Prostate gland (tissue), 2 donors: ENCODE measurements around the gene AQP1. TPM values are rescaled to one million over a fixed set of nuclear protein-coding genes. Genes with fewer than 3 reads are reported as not detected.
A peak's percentile ranks its signal among the peaks of the same experiment; 100 is the strongest.

Experiments
- DNase-seq: peaks from one replicate; pipeline ENCODE4 v3.0.0-alpha.2; 2019; ENCODE audit warnings: low spot score
- H3K27ac ChIP-seq, 2 donors: fragments of 200-600 bp; sonication (generic); 2 replicates each; pipeline ENCODE4 v1.5.1; 2017 to 2019
- H3K27me3 ChIP-seq: fragments of 200-600 bp; sonication (generic); replicated peaks from 2 replicates; pipeline ENCODE4 v1.5.1; 2019; ENCODE audit not compliant: insufficient read depth
- H3K36me3 ChIP-seq, 2 donors: fragments of 200-600 bp; sonication (generic); 1 replicate in 1 of 2; 2 replicates in 1 of 2; pipeline versions ENCODE4 v1.5.1 to v1.8.1; 2017 to 2019
- H3K4me1 ChIP-seq: fragments of 200-600 bp; sonication (generic); replicated peaks from 2 replicates; pipeline ENCODE4 v1.5.1; 2019
- H3K4me3 ChIP-seq, 2 donors: fragments of 200-600 bp; sonication (generic); 2 replicates each; pipeline ENCODE4 v1.5.1; 2017 to 2019
- H3K9me3 ChIP-seq: fragments of 200-600 bp; sonication (generic); 2 replicates; pipeline ENCODE4 v1.5.1; 2017
- POLR2A ChIP-seq: fragments of 450-650 bp; IDR thresholded peaks from one replicate; pipeline ENCODE4 v1.6.1; 2016; ENCODE audit warnings: antibody characterized with exemption, mild to moderate bottlenecking
- POLR2AphosphoS5 ChIP-seq: sonication (generic); formaldehyde crosslinking; IDR thresholded peaks from one replicate; pipeline ENCODE4 v1.6.1; 2017; ENCODE audit warnings: antibody characterized with exemption
- WGBS: methylation state at CpG from one replicate; pipeline ENCODE4 v1.1.5; 2018; 5-methylcytosine and 5-hydroxymethylcytosine counted together
- intact Hi-C: fragments of 100-400 bp; cut with DNase I; formaldehyde crosslinking; loops from one replicate; pipeline ENCODE4 v1.14.2; 2022
- total RNA-seq, 2 donors: library from RNA; depleted of rRNA; stranded (reverse); fragments of >200 nt; gene quantifications; one replicate each; pipeline ENCODE4 v1.1.0, GENCODE V29; 2016
- TF ChIP-seq, protein P1 (sequence below), 4 experiments: fragments of 200-600 bp in 2 of 4; fragments of 450-650 bp in 2 of 4; sonication (generic) in 2 of 4; IDR thresholded peaks; 1 replicate in 3 of 4; 2 replicates in 1 of 4; pipeline ENCODE4 v1.5.1; 2016 to 2019; ENCODE audit warnings: antibody characterized with exemption in 4 of 4, mild to moderate bottlenecking in 2 of 4, moderate library complexity in 2 of 4

The AQP1 gene
- total RNA-seq, 2 donors from 2014 or later: 89.4 to 117 TPM

DNA sequence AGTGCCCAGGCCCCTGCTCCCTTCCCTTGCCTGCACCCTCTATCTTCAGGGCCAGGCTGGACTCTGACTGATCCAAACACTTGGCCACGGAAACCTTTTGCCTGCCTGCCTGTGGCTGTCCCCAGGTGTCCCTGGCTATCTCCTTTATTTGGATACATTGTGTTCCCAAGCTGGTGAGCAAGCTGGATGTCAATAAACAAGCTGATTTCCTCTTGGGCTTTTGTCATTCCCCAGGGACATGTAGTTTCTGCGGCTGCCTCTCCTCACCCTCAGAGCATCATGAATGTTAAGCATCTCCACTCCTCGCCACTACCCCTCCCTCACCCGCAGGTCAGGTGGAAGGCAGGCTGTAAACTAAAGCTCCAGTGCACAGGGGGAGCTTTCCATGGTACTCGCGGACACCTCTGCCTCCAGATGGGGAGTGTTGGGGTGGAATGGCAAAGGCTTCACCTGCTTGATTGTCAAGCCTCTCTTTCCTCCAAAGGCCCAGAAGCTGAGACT is 59.0 kb downstream of the AQP1 start:
- H3K4me3 ChIP-seq: no peak overlapping the region
- H3K27me3 ChIP-seq: no peaks in the 10 kb centered on the region
- DNase-seq: peak; percentile 56
- H3K4me1 ChIP-seq: peaks cover 14% of the 10 kb centered on the region
- no peaks in the 10 kb centered on the region for H3K9me3 ChIP-seq
- no peaks in the 10 kb centered on the region for H3K36me3 ChIP-seq
- TF ChIP-seq POLR2A (no peak), POLR2AphosphoS5 (peak; percentile 88)
- TF ChIP-seq, protein P1, sequence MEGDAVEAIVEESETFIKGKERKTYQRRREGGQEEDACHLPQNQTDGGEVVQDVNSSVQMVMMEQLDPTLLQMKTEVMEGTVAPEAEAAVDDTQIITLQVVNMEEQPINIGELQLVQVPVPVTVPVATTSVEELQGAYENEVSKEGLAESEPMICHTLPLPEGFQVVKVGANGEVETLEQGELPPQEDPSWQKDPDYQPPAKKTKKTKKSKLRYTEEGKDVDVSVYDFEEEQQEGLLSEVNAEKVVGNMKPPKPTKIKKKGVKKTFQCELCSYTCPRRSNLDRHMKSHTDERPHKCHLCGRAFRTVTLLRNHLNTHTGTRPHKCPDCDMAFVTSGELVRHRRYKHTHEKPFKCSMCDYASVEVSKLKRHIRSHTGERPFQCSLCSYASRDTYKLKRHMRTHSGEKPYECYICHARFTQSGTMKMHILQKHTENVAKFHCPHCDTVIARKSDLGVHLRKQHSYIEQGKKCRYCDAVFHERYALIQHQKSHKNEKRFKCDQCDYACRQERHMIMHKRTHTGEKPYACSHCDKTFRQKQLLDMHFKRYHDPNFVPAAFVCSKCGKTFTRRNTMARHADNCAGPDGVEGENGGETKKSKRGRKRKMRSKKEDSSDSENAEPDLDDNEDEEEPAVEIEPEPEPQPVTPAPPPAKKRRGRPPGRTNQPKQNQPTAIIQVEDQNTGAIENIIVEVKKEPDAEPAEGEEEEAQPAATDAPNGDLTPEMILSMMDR (IDR thresholded peaks at IDR 0.05): no peak
- intact Hi-C loops: no loop called here
- peak overlapping the region; percentile 42 to 65 for H3K27ac ChIP-seq
- 27% methylated on average over 6 of the region's 6 CpGs for WGBS

DNA sequence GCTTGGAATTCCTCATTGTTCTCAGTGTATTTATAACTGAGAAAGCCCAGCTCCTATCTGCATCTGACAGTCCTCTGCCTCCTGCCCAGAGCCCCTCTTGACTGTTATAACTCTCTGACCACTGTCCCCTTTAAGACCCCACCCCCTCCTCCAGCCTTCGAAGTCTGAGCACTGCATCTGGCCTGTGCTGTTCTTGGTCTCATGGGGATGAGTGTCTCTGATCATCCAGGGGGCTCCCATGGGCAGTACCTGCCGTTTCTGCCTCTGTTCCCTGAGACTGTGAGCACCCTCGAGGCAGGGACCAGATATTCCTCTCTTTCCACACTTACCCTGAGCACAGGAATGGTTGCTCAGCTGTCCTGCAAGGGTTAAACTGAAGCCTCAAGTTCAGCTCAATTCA is 59.8 kb downstream of the AQP1 start:
- TF ChIP-seq POLR2AphosphoS5 (no peak), POLR2A (no peak)
- TF ChIP-seq, protein P1 (IDR thresholded peaks at IDR 0.05): no peak
- H3K36me3 ChIP-seq: no peaks in the 10 kb centered on the region
- no peaks in the 10 kb centered on the region for H3K27me3 ChIP-seq
- intact Hi-C loops: no loop called here
- no peak overlapping the region for H3K4me3 ChIP-seq
- 77% methylated on average over 3 of the region's 3 CpGs for WGBS
- no peak for DNase-seq
- H3K4me1 ChIP-seq: peaks cover 14% of the 10 kb centered on the region
- no peaks in the 10 kb centered on the region for H3K9me3 ChIP-seq
- no peak overlapping the region for H3K27ac ChIP-seq

DNA sequence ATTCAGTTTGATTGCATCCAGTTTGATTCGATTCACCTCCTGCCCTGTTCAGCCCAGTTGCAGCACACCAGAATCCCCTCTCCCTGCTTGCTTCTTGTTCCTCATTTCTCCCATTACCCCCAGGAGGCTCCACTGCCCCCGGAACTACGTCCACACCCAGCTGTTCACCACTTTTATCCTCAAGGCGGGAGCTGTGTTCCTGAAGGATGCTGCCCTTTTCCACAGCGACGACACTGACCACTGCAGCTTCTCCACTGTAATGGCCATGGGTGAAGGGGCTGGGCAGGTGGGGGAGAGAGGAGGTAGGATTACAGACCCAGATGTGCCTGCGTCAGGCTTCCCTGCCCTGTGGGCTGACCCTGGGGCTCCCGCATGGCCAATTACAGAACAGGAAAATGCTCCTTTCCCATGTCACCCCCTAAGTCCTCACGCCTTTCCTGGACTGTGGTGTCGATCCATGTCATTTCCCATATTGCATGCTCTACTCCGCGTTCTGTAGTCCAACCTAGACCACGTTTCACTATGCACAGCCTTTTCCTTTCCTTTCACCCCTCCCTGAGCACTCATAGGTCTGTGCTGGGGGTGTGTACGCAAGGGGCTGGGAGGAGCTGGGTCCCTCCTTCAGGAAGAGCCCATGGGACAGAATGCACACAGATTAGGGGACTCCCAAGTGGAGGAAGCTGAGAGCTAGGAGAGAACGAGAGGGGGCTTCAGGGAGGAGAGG is 60.3 kb downstream of the AQP1 start:
- no peak for TF ChIP-seq POLR2AphosphoS5
- no peak for TF ChIP-seq POLR2A
- TF ChIP-seq, protein P1 (IDR thresholded peaks at IDR 0.05): no peak
- 56% methylated on average over 15 of the region's 15 CpGs for WGBS
- no peak overlapping the region for H3K27ac ChIP-seq
- H3K4me1 ChIP-seq: peaks cover 14% of the 10 kb centered on the region
- H3K27me3 ChIP-seq: no peaks in the 10 kb centered on the region
- no peaks in the 10 kb centered on the region for H3K9me3 ChIP-seq
- H3K36me3 ChIP-seq: no peaks in the 10 kb centered on the region
- intact Hi-C loops: no loop called here
- no peak for DNase-seq
- H3K4me3 ChIP-seq: no peak overlapping the region

DNA sequence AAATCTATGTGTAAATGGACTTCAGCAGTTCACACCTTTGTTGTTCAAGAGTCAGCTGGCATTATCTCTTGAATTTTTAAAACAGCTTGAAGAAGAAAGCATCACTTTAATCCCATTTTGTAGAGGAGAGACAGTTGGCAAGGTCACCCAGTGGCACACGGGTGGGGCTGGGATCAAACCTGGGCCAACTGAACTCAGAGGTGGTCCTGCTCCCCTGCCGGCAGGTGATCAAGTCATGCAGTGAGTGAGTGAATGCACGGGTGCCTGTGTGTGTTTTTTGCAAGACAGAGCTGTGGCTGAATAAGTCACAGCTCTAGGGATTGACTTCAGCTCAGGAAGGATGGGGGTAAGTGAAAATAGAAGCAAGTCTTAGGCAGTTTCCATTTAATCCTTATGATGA is 61.6 kb downstream of the AQP1 start:
- WGBS: 78% methylated on average over 3 of the region's 3 CpGs
- Histone ChIP-seq H3K4me1 (peaks cover 14% of the 10 kb centered on the region), H3K9me3 (no peaks in the 10 kb centered on the region), H3K27ac (no peak overlapping the region), H3K27me3 (no peaks in the 10 kb centered on the region), H3K4me3 (no peak overlapping the region), H3K36me3 (no peaks in the 10 kb centered on the region)
- TF ChIP-seq POLR2AphosphoS5 (no peak), POLR2A (no peak)
- TF ChIP-seq, protein P1 (IDR thresholded peaks at IDR 0.05): no peak
- intact Hi-C loops: no loop called here
- no peak for DNase-seq
